Esophagus muscularis mucosa (tissue), 4 donors: ENCODE measurements around the gene PKP1.

ENCODE experiments used
- CTCF ChIP-seq, 3 experiments: fragments of 200-600 bp in 2 of 3; fragments of 450-650 bp in 1 of 3; sonication (generic) in 2 of 3; IDR thresholded peaks; one replicate each; pipeline ENCODE4 v1.5.1; 2017 to 2019; ENCODE audit warnings: antibody characterized with exemption in 3 of 3, mild to moderate bottlenecking in 2 of 3, moderate library complexity in 1 of 3
- EP300 ChIP-seq: sonication (generic); formaldehyde crosslinking; IDR thresholded peaks from one replicate; pipeline ENCODE4 v1.6.1; 2017; ENCODE audit warnings: antibody characterized with exemption
- POLR2A ChIP-seq: fragments of 450-650 bp; IDR thresholded peaks from one replicate; pipeline ENCODE4 v1.6.1; 2017; ENCODE audit warnings: antibody characterized with exemption, moderate library complexity, mild to moderate bottlenecking, low read depth
- POLR2AphosphoS5 ChIP-seq, 2 donors: sonication (generic); formaldehyde crosslinking; IDR thresholded peaks; one replicate each; pipeline ENCODE4 v1.6.1; 2017; ENCODE audit warnings: antibody characterized with exemption in 2 of 2

DNA sequence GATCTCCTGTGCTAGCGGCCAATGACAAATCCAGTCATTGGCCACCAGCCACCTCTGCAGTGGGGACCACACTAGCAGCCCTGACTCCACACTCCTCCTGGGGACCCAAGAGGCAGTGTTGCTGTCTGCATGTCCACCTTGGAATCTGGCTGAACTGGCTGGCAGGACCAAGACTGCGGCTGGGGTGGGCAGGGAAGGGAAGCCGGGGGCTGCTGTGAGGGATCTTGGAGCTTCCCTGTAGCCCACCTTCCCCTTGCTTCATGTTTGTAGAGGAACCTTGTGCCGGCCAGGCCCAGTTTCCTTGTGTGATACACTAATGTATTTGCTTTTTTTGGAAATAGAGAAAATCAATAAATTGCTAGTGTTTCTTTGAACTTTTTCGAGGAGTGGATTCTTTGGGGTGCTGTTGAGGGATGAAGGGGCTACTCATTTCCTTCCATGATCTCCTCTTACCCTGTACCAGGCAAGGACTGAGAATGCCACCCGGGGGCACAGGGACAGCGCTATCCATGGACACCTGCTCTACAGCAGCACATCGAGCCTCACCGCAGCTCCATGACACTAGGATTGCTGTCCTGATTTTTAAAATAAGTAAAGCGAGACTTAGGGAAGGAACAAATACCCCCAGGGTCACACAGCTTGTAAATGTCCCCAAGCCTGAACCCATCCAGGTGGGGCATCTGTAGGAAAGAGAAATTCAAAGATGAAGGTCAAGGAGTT, 49.5 kb downstream of the PKP1 start:
- TF ChIP-seq POLR2A (no peak), CTCF (IDR thresholded peaks at IDR 0.05) (no peak), POLR2AphosphoS5 (IDR thresholded peaks at IDR 0.05) (no peak), EP300 (no peak)
